Measurements from ENCODE around the gene TAS1R3. TPM values are rescaled to one million over a fixed set of nuclear protein-coding genes. Genes with fewer than 3 reads are reported as not detected.

Gene TAS1R3
- total RNA-seq, 1 experiment from 2014 or later: 0.28 TPM

DNA sequence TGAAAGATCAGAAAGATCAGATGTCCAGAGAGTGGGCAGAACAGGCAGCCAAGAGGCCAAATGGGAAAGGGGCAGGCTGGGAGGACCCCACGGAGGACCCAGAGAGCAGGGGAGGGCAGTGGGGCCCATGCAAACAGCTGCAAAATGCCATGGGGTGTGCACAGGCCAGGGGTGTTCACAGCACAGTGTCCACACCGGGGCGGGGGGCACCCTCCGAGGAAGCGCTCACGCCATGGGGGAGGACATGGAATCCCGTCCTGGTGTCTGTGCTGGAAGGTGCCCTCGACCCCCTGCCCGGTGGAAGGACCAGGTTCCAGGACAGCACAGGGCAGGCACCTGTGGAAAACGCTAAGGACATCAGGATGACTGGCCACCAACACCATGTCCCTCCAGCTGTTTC, 8.1 kb upstream of the TAS1R3 start:
- Histone ChIP-seq H3K79me1 (ENCODE audit: insufficient read depth, low read depth, low read length, poor library complexity, severe bottlenecking) (peaks cover 8% of the 10 kb centered on the region), H3K4me2 (ENCODE audit: insufficient read depth, insufficient read length, low read length) (no peak overlapping the region), H3K4me1 (ENCODE audit: insufficient read depth, low read length) (no peaks in the 10 kb centered on the region), H3K56ac (ENCODE audit: insufficient read length, low read depth, low read length) (no peak overlapping the region), H3K27me3 (ENCODE audit: insufficient read depth, low read length) (no peaks in the 10 kb centered on the region), H3K4ac (ENCODE audit: low read depth, low read length) (no peak overlapping the region), H3K23me2 (ENCODE audit: insufficient read length, low read depth, low read length, poor library complexity, severe bottlenecking) (peaks cover 8% of the 10 kb centered on the region), H2BK5ac (ENCODE audit: insufficient read length, low read length) (no peak overlapping the region), H4K5ac (ENCODE audit: insufficient read length, low read depth, low read length) (no peak overlapping the region), H2BK15ac (ENCODE audit: low read depth, low read length) (no peak overlapping the region), H2BK12ac (ENCODE audit: insufficient read length, low read depth, low read length) (no peak overlapping the region), H4K20me1 (ENCODE audit: control insufficient read depth, insufficient read depth, insufficient read length) (peaks cover 5% of the 10 kb centered on the region), H4K91ac (ENCODE audit: insufficient read length, low read depth, low read length) (no peak overlapping the region), H3K79me2 (ENCODE audit: insufficient read depth, low read length) (peaks cover 17% of the 10 kb centered on the region; the same call in 1 of the 2 replicates), H2AFZ (ENCODE audit: low read length) (no peak overlapping the region), H4K8ac (replicated peaks; ENCODE audit: insufficient read length, low read depth, low read length) (no peak overlapping the region), H3K27ac (ENCODE audit: insufficient read length, low read depth, low read length) (no peak overlapping the region), H3K23ac (ENCODE audit: insufficient read length, low read depth, low read length) (no peak overlapping the region), H3K18ac (ENCODE audit: insufficient read length, low read depth, low read length) (no peak overlapping the region), H3T11ph (ENCODE audit: low read length) (no peak overlapping the region), H3K9me3 (ENCODE audit: control insufficient read depth, low read depth, low read length) (no peaks in the 10 kb centered on the region), H2AK5ac (ENCODE audit: insufficient read length, low read length) (no peak overlapping the region), H2BK20ac (ENCODE audit: low read depth, low read length, poor library complexity, severe bottlenecking) (no peak overlapping the region), H3K14ac (ENCODE audit: insufficient read depth, low read length) (no peak overlapping the region), H2BK120ac (ENCODE audit: low read depth, low read length, poor library complexity, severe bottlenecking) (no peak overlapping the region), H3K9ac (ENCODE audit: extremely low read depth, insufficient read length, low read length) (no peak overlapping the region)
- TF ChIP-seq, protein P1, sequence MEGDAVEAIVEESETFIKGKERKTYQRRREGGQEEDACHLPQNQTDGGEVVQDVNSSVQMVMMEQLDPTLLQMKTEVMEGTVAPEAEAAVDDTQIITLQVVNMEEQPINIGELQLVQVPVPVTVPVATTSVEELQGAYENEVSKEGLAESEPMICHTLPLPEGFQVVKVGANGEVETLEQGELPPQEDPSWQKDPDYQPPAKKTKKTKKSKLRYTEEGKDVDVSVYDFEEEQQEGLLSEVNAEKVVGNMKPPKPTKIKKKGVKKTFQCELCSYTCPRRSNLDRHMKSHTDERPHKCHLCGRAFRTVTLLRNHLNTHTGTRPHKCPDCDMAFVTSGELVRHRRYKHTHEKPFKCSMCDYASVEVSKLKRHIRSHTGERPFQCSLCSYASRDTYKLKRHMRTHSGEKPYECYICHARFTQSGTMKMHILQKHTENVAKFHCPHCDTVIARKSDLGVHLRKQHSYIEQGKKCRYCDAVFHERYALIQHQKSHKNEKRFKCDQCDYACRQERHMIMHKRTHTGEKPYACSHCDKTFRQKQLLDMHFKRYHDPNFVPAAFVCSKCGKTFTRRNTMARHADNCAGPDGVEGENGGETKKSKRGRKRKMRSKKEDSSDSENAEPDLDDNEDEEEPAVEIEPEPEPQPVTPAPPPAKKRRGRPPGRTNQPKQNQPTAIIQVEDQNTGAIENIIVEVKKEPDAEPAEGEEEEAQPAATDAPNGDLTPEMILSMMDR (conservative IDR thresholded peaks at IDR 0.05): no peak
- peak overlapping the region in 1 of 3 experiments; percentile 78; a peak in 1 of 7 replicates for H3K27ac Mint-ChIP-seq
- H3K9me3 Mint-ChIP-seq: no peaks in the 10 kb centered on the region
- peaks cover 2 to 14% of the 10 kb centered on the region in 2 experiments for H3K4me1 Mint-ChIP-seq
- no peak for DNase-seq
- peak overlapping the region; percentile 80 to 88 for H3K4me3 Mint-ChIP-seq
- no CpG with 5 or more reads among the region's 10 CpGs for WGBS (ENCODE audit: extremely low coverage, insufficient read length, low lambda C conversion rate)
- peaks cover 12 to 33% (median 28%) of the 10 kb centered on the region in 3 experiments; a peak in 6 of 7 replicates for H3K36me3 Mint-ChIP-seq (ENCODE audit: insufficient read depth in 1 of 3, low read depth in 3 of 3)
- H3K27me3 Mint-ChIP-seq (ENCODE audit: low read depth): no peaks in the 10 kb centered on the region
